Astrocyte (in vitro differentiated cells and primary cell): ENCODE data around the gene YTHDC1. TPM values are rescaled to one million over a fixed set of nuclear protein-coding genes. Genes with fewer than 3 reads are reported as not detected.

Experiments
- DNase-seq: peaks from one replicate; pipeline ENCODE4 v3.0.0-alpha.2; 2010; ENCODE audit warnings: low read depth
- FAIRE-seq: peaks from 2 replicates; lab custom pipeline; 2011; peaks lifted over from hg19 to GRCh38; lab: Jason Lieb, UNC
- H2AFZ ChIP-seq: 2 replicates; pipeline ENCODE4 v1.6.0; 2012; ENCODE audit warnings: low read depth, low read length, inconsistent platforms
- H3K27ac ChIP-seq: 2 replicates; pipeline ENCODE4 v1.5.1; 2011; ENCODE audit warnings: low read depth, low read length, inconsistent platforms
- H3K27me3 ChIP-seq: 2 replicates; pipeline ENCODE4 v1.6.0; 2011; ENCODE audit warnings: low read length, inconsistent platforms; ENCODE audit not compliant: insufficient read depth
- H3K36me3 ChIP-seq: 2 replicates; pipeline ENCODE4 v1.5.1; 2011; ENCODE audit warnings: low read length, inconsistent platforms; ENCODE audit not compliant: insufficient read depth
- H3K4me1 ChIP-seq: 2 replicates; pipeline ENCODE4 v1.5.1; 2011; ENCODE audit warnings: low read length, inconsistent platforms; ENCODE audit not compliant: insufficient read depth
- H3K4me2 ChIP-seq: 2 replicates; pipeline ENCODE4 v1.6.0; 2012; ENCODE audit warnings: low read length, inconsistent platforms
- H3K4me3 ChIP-seq: 2 replicates; pipeline ENCODE4 v1.5.1; 2011; ENCODE audit warnings: low read depth, mild to moderate bottlenecking, low read length, inconsistent platforms; ENCODE audit not compliant: insufficient read depth
- H3K79me2 ChIP-seq: 2 replicates; pipeline ENCODE4 v1.6.0; 2012; ENCODE audit warnings: mild to moderate bottlenecking, low read length, inconsistent platforms; ENCODE audit not compliant: insufficient read depth
- H3K9ac ChIP-seq: 2 replicates; pipeline ENCODE4 v1.6.0; 2012; ENCODE audit warnings: mild to moderate bottlenecking, low read length, inconsistent platforms
- H3K9me3 ChIP-seq: 2 replicates; pipeline ENCODE4 v1.5.1; 2012; ENCODE audit warnings: low read depth, mild to moderate bottlenecking, low read length, inconsistent platforms; ENCODE audit not compliant: insufficient read depth
- H4K20me1 ChIP-seq: 2 replicates; pipeline ENCODE4 v1.6.0; 2012; ENCODE audit warnings: low read length, inconsistent platforms; ENCODE audit not compliant: insufficient read depth
- H3K27ac Mint-ChIP-seq: one replicate; pipeline ENCODE4 v1.8.0; 2021; ENCODE audit warnings: mild to moderate bottlenecking, mixed read lengths; ENCODE audit not compliant: unreplicated experiment
- H3K27me3 Mint-ChIP-seq: one replicate; pipeline ENCODE4 v1.8.0; 2021; ENCODE audit warnings: low read depth, mixed read lengths; ENCODE audit not compliant: unreplicated experiment
- H3K36me3 Mint-ChIP-seq: one replicate; pipeline ENCODE4 v1.8.0; 2021; ENCODE audit warnings: low read depth, mixed read lengths; ENCODE audit not compliant: unreplicated experiment
- H3K4me1 Mint-ChIP-seq: one replicate; pipeline ENCODE4 v1.8.0; 2021; ENCODE audit warnings: low read depth, mixed read lengths; ENCODE audit not compliant: unreplicated experiment
- H3K4me3 Mint-ChIP-seq: one replicate; pipeline ENCODE4 v1.8.0; 2021; ENCODE audit warnings: mild to moderate bottlenecking, moderate library complexity, mixed read lengths; ENCODE audit not compliant: unreplicated experiment
- H3K9me3 Mint-ChIP-seq: one replicate; pipeline ENCODE4 v1.8.0; 2021; ENCODE audit warnings: mild to moderate bottlenecking, mixed read lengths; ENCODE audit not compliant: unreplicated experiment
- EZH2 ChIP-seq: IDR thresholded peaks from 2 replicates; pipeline ENCODE4 v1.6.1; 2012; ENCODE audit warnings: mild to moderate bottlenecking, low read length, inconsistent platforms; ENCODE audit not compliant: insufficient read depth
- total RNA-seq: library from RNA; stranded (reverse); gene quantifications from 2 replicates; pipeline ENCODE4 v1.2.1, GENCODE V29; 2021
- TF ChIP-seq, protein P1 (sequence below): IDR thresholded peaks from 2 replicates; pipeline ENCODE4 v1.5.1; 2011; ENCODE audit warnings: low read depth, mild to moderate bottlenecking, inconsistent platforms, low read length, moderate library complexity; ENCODE audit not compliant: insufficient read depth

YTHDC1 gene
- total RNA-seq, 1 donor from 2014 or later: 95.9 TPM

DNA sequence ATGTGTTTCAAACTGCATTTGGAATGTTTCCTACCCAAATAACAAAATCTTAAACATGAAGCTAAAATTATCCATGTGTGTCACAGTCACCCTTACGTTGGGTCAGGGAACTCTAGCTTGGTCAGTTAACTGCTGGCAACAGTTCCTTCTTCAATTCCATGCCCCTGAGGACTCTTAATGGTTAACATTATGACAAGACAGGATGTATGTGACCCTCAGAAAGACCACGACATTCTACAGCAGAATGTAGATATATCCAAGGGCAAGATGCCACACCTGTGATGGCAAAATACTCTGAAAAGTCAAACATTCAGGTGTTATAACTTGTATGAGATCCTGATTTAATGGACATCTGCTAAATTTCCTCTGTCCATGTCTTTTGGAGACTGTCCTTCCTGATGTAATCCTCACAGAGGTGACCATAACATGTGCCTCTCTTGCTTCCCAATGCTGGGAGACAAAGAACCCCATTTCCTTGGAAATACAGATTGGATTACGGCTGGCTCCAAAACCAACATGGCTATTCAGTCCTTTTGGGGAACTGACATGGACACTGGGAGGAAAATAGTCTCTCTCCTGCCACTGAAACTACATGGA is 39.1 kb downstream of the YTHDC1 start:
- Histone ChIP-seq H3K4me1 (no peaks in the 10 kb centered on the region), H3K27ac (no peak overlapping the region), H2AFZ (no peak overlapping the region), H3K27me3 (no peaks in the 10 kb centered on the region), H3K4me2 (no peak overlapping the region), H3K79me2 (no peaks in the 10 kb centered on the region), H4K20me1 (no peaks in the 10 kb centered on the region), H3K9ac (no peak overlapping the region), H3K36me3 (peaks cover 32% of the 10 kb centered on the region), H3K4me3 (no peak overlapping the region), H3K9me3 (no peaks in the 10 kb centered on the region)
- H3K27ac Mint-ChIP-seq: no peak overlapping the region
- H3K36me3 Mint-ChIP-seq: peaks cover 7% of the 10 kb centered on the region
- no peaks in the 10 kb centered on the region for H3K4me1 Mint-ChIP-seq
- no peaks in the 10 kb centered on the region for H3K9me3 Mint-ChIP-seq
- TF ChIP-seq, protein P1, sequence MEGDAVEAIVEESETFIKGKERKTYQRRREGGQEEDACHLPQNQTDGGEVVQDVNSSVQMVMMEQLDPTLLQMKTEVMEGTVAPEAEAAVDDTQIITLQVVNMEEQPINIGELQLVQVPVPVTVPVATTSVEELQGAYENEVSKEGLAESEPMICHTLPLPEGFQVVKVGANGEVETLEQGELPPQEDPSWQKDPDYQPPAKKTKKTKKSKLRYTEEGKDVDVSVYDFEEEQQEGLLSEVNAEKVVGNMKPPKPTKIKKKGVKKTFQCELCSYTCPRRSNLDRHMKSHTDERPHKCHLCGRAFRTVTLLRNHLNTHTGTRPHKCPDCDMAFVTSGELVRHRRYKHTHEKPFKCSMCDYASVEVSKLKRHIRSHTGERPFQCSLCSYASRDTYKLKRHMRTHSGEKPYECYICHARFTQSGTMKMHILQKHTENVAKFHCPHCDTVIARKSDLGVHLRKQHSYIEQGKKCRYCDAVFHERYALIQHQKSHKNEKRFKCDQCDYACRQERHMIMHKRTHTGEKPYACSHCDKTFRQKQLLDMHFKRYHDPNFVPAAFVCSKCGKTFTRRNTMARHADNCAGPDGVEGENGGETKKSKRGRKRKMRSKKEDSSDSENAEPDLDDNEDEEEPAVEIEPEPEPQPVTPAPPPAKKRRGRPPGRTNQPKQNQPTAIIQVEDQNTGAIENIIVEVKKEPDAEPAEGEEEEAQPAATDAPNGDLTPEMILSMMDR: no peak
- TF ChIP-seq EZH2: no peak
- FAIRE-seq (no peak), DNase-seq (no peak)
- H3K27me3 Mint-ChIP-seq: no peaks in the 10 kb centered on the region
- H3K4me3 Mint-ChIP-seq: no peak overlapping the region

DNA sequence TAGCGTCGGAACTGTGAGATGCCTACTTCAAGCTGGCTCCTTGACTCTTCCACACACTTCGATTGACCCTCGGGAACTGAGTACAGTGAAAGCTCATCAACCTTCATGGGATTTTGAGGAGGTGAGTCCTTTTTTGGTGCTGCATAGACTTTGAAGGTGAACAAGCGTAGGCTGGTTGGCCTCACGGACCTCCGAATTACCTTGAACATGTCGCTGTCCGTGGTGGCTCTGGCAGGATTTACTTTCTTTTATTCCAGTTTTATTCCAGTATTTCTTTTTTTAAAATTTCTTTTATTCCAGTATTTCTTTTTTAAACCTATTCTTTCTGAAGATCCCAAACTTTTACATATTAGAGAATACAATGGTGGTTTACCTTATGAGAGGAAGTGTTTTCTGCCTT is 45.2 kb downstream of the YTHDC1 start:
- Histone ChIP-seq H3K9ac (no peak overlapping the region), H3K4me1 (no peaks in the 10 kb centered on the region), H2AFZ (no peak overlapping the region), H3K27me3 (no peaks in the 10 kb centered on the region), H3K9me3 (no peaks in the 10 kb centered on the region), H3K27ac (no peak overlapping the region), H4K20me1 (no peaks in the 10 kb centered on the region), H3K36me3 (no peaks in the 10 kb centered on the region), H3K4me3 (no peak overlapping the region), H3K79me2 (no peaks in the 10 kb centered on the region), H3K4me2 (no peak overlapping the region)
- H3K4me1 Mint-ChIP-seq: no peaks in the 10 kb centered on the region
- DNase-seq: no peak
- no peak overlapping the region for H3K4me3 Mint-ChIP-seq
- TF ChIP-seq, protein P1: no peak
- no peak for TF ChIP-seq EZH2
- FAIRE-seq: no peak
- H3K36me3 Mint-ChIP-seq: no peaks in the 10 kb centered on the region
- H3K9me3 Mint-ChIP-seq: no peaks in the 10 kb centered on the region
- no peak overlapping the region for H3K27ac Mint-ChIP-seq
- H3K27me3 Mint-ChIP-seq: no peaks in the 10 kb centered on the region
